ENCODE data around the gene RASGRP4. TPM values are rescaled to one million over a fixed set of nuclear protein-coding genes. Genes with fewer than 3 reads are reported as not detected.
"Not testable (repeated sequence)": the region's sequence is repeated elsewhere in the genome, so short reads cannot be mapped to it uniquely, and the experiment has no call there.

Gene RASGRP4
- total and polyA plus RNA-seq, 8 donors: 0.20 to 1.3 (median 0.47) TPM

GRCh38 chr19:38417544-38418506 is 8.2 kb downstream of the RASGRP4 start:
- no peak for FAIRE-seq
- H3K9me3 ChIP-seq: no peaks in the 10 kb centered on the region
- H3K27ac ChIP-seq: no peak overlapping the region
- H3K27me3 ChIP-seq: no peaks in the 10 kb centered on the region
- TF ChIP-seq, protein P1, sequence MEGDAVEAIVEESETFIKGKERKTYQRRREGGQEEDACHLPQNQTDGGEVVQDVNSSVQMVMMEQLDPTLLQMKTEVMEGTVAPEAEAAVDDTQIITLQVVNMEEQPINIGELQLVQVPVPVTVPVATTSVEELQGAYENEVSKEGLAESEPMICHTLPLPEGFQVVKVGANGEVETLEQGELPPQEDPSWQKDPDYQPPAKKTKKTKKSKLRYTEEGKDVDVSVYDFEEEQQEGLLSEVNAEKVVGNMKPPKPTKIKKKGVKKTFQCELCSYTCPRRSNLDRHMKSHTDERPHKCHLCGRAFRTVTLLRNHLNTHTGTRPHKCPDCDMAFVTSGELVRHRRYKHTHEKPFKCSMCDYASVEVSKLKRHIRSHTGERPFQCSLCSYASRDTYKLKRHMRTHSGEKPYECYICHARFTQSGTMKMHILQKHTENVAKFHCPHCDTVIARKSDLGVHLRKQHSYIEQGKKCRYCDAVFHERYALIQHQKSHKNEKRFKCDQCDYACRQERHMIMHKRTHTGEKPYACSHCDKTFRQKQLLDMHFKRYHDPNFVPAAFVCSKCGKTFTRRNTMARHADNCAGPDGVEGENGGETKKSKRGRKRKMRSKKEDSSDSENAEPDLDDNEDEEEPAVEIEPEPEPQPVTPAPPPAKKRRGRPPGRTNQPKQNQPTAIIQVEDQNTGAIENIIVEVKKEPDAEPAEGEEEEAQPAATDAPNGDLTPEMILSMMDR (IDR thresholded peaks at IDR 0.05): no peak
- H3K4me1 ChIP-seq: no peaks in the 10 kb centered on the region
- intact Hi-C loops (cut with DNase I): no loop called here
- peak in 4 of 6 donors; percentile 26 to 56 (median 53) for DNase-seq
- WGBS, 2 donors: 6 to 8% methylated on average over 43 to 49 of the region's 49 CpGs
- H3K36me3 ChIP-seq: no peaks in the 10 kb centered on the region
- peak overlapping the region in 2 of 4 donors; percentile 30 to 37 for H3K4me3 ChIP-seq
- peak; percentile 68 to 88 (median 83) for ATAC-seq

GRCh38 chr19:38417146-38417543 is 8.9 kb downstream of the RASGRP4 start:
- intact Hi-C loops (cut with DNase I): no loop called here
- no peak for DNase-seq
- ATAC-seq: no peak
- Histone ChIP-seq H3K36me3 (no peaks in the 10 kb centered on the region), H3K4me3 (no peak overlapping the region), H3K9me3 (no peaks in the 10 kb centered on the region), H3K27ac (no peak overlapping the region), H3K4me1 (no peaks in the 10 kb centered on the region), H3K27me3 (no peaks in the 10 kb centered on the region)
- no peak for FAIRE-seq
- 84 to 88% methylated on average over 8 of the region's 8 CpGs for WGBS, 2 donors
- TF ChIP-seq, protein P1 (IDR thresholded peaks at IDR 0.05): no peak

DNA sequence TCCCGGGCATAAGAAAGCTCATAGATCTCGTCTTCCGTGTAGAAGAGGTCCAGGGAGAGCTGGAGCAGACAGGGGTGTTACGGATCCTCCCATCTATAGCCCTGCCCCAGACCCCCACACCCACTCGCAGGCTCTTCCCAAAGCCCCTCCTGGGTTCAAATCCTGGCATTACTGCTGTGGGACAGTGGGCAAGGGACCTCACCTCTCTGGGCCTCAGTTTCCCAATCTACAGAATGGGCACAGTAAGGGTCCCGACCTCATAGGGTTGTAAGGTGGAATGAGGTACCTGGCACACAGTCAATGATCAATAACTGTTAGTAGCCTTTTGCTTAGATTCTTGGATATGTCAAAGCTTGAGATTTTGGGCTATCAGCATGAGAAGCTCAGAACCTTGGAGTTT is 12.6 kb downstream of the RASGRP4 start:
- no peak for ATAC-seq
- Histone ChIP-seq H3K27me3 (no peaks in the 10 kb centered on the region), H3K9me3 (no peaks in the 10 kb centered on the region), H3K4me1 (no peaks in the 10 kb centered on the region), H3K27ac (no peak overlapping the region), H3K4me3 (no peak overlapping the region), H3K36me3 (no peaks in the 10 kb centered on the region)
- TF ChIP-seq, protein P1 (IDR thresholded peaks at IDR 0.05): no peak
- FAIRE-seq: no peak
- WGBS, 2 donors: 80 to 83% methylated on average over 6 of the region's 6 CpGs
- DNase-seq: no peak
- intact Hi-C loops (cut with DNase I): no loop called here

- DNase-seq (peak in 1 of 6 donors; percentile 53), FAIRE-seq (no peak), ATAC-seq (no peak)
- no peaks in the 10 kb centered on the region for H3K36me3 ChIP-seq
- H3K4me1 ChIP-seq: no peaks in the 10 kb centered on the region
- intact Hi-C loops (cut with DNase I): no loop called here
- TF ChIP-seq, protein P1 (IDR thresholded peaks at IDR 0.05): no peak
- no peaks in the 10 kb centered on the region for H3K27me3 ChIP-seq
- H3K9me3 ChIP-seq: no peaks in the 10 kb centered on the region
- H3K4me3 ChIP-seq: no peak overlapping the region
- H3K27ac ChIP-seq: no peak overlapping the region
- WGBS, 2 donors: 65 to 71% methylated on average over 11 of the region's 11 CpGs
Observed at GRCh38 chr19:38412961-38413360, 13.1 kb downstream of the RASGRP4 start.

DNA sequence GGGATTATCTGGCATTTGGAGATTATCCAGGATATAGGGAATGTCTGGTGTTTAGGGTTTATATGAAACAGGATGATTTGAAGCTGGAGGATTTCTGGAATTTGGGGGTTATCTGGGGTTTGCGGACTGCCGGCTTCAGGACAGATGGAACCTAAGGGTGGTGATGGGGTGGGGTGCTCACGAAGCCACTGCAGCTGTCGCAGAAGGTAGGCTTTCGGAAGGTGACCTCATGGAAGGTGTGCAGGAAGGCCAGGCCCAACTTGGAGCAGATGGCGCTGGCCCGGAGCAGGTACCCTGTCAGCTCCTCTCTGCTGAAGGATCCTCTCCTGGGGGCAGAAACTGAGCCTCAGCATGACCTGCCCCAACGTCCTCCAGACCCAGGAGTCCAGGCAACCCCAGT is 13.5 kb downstream of the RASGRP4 start:
- Histone ChIP-seq H3K36me3 (no peaks in the 10 kb centered on the region), H3K9me3 (no peaks in the 10 kb centered on the region), H3K4me1 (no peaks in the 10 kb centered on the region), H3K4me3 (no peak overlapping the region), H3K27me3 (no peaks in the 10 kb centered on the region), H3K27ac (no peak overlapping the region)
- WGBS, 2 donors: 84 to 88% methylated on average over 8 of the region's 8 CpGs
- intact Hi-C loops (cut with DNase I): no loop called here
- TF ChIP-seq, protein P1 (IDR thresholded peaks at IDR 0.05): no peak
- FAIRE-seq (no peak), ATAC-seq (no peak), DNase-seq (no peak)

- H3K27ac ChIP-seq; FAIRE-seq; H3K4me1 ChIP-seq; H3K36me3 ChIP-seq; H3K9me3 ChIP-seq; DNase-seq; intact Hi-C loops (cut with DNase I); H3K4me3 ChIP-seq; ATAC-seq; H3K27me3 ChIP-seq: not testable (repeated sequence)
- 67 to 71% methylated on average over 5 of the region's 5 CpGs for WGBS, 2 donors
Observed at GRCh38 chr19:38411898-38412297, 14.1 kb downstream of the RASGRP4 start.

Data from pancreas (tissue), 10 donors.